Effector CD8-positive, alpha-beta T cell (primary cell): ENCODE data around the gene NAGS.
"Not testable (repeated sequence)": the region's sequence is repeated elsewhere in the genome, so short reads cannot be mapped to it uniquely, and the experiment has no call there.

Source experiments
- DNase-seq: peaks from one replicate; lab custom pipeline; 2025; lab: John Stamatoyannopoulos, UW
- total RNA-seq, 4 experiments: gene quantifications; one replicate each; lab custom pipeline; 2026; lab: John Stamatoyannopoulos, UW

NAGS gene, protein sequence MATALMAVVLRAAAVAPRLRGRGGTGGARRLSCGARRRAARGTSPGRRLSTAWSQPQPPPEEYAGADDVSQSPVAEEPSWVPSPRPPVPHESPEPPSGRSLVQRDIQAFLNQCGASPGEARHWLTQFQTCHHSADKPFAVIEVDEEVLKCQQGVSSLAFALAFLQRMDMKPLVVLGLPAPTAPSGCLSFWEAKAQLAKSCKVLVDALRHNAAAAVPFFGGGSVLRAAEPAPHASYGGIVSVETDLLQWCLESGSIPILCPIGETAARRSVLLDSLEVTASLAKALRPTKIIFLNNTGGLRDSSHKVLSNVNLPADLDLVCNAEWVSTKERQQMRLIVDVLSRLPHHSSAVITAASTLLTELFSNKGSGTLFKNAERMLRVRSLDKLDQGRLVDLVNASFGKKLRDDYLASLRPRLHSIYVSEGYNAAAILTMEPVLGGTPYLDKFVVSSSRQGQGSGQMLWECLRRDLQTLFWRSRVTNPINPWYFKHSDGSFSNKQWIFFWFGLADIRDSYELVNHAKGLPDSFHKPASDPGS
- 1.5 to 4.5 (median 3.4) reads per million in 4 experiments for total RNA-seq

DNA sequence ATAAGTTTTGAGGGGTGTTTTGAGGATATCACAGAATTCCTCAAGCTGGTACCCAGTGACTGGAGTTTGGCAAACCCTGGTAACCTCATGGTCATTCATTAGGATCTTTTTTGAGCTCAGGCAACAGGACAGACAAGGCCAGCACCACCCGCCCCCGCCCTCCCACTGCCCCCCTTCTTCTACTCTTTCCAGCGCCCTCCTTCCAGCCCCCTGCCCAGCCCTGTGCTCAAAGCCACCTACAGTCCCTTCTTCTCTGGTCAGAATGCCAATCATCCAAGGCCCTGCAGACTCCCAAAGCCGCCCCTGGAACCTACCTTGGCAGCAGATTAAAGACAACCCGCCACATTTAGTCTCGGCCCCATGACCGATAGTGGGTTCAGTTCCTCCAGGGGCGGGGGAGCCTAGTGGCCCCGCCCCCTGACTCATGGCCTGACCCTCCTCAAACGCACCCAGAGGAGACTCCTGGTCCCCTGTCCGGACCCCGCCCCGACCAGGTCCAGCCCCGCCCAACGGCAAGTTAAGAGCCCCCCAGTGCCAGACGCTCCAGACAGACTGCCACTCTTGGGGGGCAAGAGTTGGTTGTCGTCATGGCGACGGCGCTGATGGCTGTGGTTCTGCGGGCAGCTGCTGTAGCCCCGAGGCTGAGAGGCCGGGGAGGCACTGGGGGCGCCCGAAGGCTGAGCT lies at the start of gene NAGS:
Gene NAGS, plus strand, starts transcription at position 546 of the 684 bp plus-strand sequence. Its CDS starts 42 bp downstream, at position 588.
- no peak for DNase-seq

DNA sequence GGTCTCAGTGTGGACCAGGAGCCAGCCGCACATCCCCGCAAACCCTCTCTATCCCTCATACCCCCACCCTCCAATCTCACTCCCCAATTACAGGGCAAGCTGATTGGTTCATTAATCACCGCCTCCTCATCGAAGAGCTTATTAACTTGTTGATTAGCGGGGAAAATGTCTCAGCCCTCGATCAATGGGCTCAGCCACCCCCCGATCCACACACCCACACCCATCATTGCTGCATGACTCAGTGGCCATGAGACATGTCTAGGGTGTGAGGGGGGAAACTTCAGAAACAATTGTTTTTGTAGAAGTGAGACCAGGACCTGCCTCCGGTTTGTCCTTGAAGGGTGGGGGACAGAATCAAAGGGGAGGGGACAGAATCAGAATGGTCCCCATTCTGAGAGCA lies 48.2 kb upstream of the NAGS start:
- no peak for DNase-seq

DNA sequence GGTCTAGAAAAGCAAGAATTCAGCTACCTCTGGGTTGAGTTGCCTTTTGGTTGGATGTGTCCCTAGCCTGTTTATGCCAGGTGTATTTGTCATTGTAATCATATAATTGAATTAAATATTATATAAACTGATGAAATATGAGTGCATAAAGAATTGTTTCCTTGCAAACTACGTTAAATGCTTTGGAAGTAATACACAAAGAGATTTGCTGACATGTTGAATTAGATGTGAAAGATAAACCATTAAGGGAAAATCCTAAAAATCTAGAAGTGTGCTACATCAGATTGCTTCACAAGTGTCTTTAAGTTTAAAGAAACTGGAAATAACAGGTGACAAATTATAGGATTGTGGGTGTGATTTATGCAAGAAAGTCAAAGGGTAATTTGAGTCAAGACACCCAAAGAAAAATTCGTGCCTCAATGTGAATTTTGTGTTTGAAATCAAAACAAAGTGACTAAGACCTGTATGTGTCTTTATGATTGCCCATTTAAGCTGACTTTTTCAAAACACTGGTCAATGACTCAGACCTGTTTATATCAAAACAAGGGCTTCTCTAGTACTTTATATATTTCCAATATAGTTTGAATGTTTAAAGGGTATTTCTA lies 45.6 kb upstream of the NAGS start:
- no peak for DNase-seq

DNA sequence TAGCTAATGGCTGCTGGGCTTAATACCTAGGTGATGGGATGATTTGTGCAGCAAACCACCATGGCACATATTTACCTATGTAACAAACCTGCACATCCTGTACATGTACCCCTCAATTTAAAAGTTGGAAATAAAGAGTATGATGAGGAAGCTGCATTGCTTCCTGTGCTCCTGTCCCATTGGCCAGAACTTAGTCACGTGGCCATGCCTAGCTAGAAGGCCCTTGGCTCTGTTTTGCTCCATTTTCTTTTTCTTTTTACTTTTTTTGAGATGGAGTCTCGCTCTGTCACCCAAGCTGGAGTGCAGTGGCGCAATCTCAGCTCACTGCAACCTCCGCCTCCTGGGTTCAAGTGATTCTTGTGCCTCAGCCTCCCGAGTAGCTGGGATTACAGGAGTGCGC lies 43.1 kb upstream of the NAGS start:
- not testable (repeated sequence) for DNase-seq

DNA sequence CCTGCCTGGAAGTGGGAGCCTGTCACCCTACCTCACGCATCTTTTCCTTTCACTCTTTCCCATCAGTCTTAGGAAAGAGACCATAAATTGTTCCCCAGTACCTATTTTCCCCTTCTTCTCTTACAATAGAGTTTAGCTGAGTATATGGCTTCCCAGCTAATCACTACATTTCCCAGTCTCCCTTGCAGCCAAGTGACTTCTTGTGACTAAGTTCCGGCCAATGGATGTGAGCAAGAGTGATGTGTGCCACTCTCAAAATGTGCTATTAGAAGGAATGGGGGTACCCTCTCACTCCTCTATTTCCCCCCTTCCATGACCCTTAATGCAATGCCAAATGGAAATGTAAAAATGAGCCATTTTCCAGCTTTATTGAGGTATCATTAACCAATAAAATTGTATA lies 42.5 kb upstream of the NAGS start:
- no peak for DNase-seq

DNA sequence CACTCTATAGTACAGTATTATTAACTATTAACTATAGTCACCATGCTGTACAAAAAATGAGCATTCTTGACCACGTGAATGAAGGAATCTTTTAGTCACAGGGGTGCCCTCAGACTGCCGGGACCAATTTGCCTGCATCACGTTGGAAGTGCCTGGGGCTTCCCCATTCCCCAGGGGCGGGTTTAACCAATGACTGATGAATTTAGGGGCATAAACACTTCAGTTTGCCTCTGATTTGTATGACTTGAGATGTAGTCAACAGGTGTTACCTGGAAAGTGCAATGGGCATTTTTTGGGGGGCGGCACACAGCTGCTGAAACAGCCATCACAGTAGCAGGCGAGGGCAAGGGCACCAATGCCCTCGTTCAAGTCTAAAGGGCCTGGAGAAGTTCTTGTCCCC lies 41.9 kb upstream of the NAGS start:
- DNase-seq, result no peak

DNA sequence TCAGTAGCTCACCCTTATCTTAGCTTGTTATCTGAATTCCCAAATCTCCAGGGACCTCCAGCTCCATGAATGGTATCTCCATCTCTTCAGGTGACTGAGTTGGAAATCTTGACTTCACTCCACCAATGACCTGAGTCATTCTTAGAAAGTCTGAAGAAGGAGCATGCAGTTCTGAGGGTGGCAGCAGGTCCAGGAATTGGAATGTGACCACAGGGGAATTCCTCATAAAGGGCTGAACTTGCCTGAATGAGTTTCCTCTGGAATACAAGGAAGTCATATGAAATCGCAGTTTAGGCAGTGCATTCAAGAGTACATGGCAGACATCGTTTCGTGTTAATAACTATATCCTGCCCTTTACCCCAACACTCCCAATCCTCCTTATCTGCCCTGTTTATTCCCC lies 38.1 kb upstream of the NAGS start:
- DNase-seq, result no peak

DNA sequence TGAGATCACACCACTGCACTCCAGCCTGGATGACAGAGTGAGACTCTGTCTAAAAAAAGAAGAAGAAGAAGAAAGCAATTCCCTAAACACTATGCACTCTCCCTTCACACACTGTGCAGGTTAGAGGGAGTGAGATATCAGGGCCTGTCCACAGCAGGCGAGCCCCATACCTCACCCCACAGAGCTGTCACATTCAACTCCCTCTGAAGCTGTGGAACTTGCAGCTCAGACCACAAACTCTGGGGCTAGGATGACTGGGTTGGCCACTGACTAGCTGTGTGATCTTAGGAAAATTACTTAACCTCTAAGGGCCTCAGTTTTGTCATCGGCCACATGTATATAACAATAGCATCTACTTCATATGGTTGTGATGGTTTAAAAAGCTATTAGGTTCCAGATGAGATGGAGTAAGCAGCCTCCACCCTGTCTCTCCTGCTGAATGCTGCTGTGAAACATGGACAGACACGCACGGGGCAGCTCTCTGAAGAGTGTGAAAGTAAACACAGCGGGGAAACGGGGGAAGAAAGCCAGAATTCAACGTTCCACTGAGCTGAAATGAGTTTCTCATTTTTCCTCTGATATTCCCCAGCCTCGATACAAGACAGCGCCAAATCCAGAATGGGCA lies 37.1 kb upstream of the NAGS start:
- no peak for DNase-seq

DNA sequence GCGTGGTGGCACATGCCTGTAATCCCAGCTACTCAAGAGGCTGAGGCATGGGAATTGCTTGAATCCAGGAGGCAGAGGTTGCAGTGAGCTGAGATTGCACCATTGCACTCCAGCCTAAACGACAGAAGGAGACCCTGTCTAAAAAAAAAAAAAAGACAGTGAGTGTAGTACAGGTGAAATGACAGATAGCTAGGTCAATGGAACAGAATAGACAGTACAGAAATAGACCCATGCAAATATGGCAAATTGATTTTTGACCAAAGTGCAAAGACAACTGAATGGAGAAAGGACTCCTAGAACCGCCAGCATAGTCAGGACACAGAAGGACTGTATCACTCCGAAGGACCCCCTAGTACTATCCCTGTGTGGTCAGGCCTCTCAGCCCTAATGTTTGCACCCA lies 34.1 kb upstream of the NAGS start:
- DNase-seq, result no peak

DNA sequence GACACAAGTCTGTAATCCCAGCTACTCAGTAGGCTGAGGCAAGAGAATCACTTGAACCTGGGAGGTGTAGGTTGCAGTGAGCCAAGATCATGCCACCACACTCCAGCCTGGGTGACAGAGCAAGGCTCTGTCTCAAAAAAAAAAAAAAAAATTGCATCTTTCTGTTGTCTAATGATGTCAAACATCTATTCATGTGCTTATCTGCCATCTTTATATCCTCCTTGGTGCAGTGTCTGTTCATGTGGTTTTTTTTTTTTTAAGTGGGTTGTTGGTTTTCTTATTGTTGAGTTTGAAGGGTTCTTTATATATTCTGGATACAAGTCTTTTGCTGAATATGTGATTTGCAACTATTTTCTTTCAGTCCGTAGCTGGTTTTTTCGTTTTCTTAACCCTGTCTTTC lies 33.0 kb upstream of the NAGS start:
- not testable (repeated sequence) for DNase-seq

DNA sequence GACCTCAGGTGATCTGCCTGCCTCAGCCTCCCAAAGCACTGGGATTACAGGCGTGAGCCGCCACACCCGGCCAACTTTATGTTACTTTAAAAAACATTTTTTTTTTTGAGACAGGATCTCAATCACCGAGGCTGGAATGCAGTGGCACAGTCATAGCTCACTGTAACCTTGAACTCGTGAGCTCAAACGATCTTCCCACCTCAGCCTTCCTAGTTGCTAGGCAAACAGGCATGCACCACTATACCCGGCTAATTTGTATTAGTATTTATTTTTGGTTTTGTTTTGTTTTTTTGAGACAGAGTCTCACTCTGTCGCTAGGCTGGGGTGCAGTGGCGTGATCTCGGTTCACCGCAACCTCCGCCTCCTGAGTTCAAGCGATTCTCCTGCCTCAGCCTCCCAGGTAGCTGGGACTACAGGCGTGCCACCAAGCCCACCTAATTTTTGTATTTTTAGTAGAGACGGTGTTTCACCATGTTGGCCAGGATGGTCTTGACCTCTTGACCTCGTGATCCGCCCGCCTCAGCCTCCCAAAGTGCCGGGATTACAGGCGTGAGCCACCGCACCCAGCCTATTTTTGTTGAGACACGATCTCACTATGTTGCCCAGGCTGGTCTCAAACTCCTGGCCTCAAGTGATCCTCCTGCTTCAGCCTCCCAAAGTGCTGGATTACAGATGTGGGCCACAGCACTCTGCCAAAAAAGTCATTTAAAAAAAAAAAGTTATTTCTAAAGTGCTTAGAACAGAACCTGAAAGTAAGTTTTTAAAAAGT lies 31.8 kb upstream of the NAGS start:
- DNase-seq, result not testable (repeated sequence)

DNA sequence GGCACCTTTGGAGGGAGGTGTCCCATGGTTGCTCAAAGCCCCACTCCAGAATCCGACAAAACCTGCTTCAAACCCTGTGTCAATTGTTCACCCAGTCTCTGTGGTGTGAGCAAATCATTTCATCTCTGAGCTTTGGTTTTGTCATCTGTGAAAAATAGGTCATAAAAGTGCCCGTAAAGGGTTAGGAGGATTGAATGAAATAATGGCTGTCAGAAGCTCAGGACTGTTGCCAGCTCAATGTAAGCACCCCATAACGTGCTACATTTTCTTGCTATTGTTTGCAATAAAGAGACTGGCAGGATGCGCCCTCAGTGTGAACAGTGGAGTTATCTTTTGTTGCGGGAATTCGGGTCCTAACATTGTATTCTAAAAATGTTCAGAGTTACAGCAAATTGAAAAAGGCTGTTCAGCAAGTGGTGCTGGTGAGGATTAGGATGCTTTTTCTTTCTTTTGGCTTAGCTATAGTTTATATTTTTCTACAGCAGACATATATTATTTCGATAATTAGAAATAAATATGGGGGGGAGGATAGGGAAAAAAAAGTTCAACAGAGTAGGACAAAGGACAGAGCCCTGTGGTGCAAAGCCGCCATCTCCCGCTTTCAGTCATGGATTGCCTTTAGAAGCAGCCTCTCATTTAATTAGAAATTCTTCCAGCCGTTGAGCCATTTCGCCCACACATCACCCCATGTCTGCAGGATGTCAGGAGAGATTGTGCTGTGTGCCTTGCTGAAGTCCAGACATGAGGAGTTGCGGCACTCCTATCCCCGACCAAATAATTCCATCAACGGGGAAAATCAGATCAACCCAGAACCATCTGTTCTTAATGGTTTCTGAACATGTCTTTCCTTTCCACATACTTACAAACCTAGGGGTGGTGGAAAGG lies 29.8 kb upstream of the NAGS start:
- no peak for DNase-seq

DNA sequence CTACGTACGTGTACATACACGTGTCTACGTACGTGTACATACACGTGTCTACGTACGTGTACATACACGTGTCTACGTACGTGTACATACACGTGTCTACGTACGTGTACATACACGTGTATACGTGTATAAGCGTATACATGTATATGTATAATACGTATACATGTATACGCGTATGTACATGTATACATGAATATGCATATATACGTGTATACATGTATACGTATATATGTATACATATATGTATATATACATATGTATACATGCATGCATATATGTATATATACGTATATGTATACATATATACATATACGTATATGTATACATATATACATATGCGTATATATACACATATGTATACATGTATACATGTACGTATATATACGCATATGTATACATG lies 28.5 kb upstream of the NAGS start:
- DNase-seq, result no peak

DNA sequence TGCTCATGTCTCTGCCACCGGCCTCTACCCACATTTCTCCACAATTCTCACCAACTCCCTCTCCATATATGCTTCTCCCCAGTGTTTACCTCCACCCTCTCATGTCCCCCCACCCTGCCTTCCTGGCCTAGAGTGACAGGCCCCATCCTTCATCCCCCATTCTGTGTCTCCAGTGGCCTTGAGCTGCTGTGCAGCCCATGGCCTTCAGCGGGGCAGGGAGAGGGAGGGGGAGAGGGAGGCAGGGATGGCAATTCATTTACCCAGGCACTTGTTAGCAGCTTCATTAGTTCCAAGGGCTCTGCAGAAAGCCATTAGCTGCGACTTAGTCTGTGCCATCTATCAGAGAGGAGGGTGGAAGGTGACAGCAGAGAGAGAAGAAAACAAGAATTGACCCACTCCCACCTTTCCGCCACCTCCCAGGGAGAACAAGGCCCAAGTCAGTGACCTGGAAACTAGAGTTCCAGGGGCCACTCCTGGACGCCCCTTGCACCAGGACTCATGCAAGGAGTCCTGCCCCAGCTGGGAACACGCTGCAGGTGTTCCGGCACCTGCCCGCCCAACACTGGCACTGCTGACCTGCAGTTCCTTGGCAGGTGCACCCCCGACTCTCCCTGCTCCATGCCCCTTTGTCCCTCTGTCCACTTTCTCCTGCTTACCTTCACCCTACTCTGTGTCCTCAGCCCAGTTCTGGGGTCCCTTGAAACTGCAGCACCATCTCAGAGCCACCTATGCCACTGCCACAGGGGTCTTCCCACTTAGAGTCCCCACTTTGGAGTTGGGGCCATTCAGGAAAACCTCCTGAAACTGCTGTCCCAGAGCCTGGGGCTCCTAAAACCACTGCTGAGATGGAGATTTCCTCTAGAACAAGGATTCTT lies 27.2 kb upstream of the NAGS start:
- no peak for DNase-seq

DNA sequence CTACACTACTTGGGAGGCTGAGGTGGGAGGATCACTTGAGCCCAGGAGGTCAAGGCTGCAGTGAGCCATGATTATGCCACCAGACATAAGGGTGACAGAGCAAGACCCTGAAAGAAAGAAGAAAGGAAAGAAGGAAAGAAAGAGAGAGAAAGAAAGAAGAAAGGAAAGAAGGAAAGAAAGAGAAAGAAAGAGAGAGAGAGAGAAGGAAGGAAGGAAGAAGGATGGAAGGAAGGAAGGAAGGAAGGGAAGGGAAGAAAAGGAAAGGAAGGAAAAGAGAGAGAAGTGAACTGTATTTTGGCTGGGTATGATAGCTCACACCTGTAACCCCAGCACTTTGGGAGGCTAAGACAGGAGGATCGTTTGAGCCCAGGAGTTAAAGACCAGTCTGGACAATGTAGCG lies 26.3 kb upstream of the NAGS start:
- DNase-seq, result no peak

DNA sequence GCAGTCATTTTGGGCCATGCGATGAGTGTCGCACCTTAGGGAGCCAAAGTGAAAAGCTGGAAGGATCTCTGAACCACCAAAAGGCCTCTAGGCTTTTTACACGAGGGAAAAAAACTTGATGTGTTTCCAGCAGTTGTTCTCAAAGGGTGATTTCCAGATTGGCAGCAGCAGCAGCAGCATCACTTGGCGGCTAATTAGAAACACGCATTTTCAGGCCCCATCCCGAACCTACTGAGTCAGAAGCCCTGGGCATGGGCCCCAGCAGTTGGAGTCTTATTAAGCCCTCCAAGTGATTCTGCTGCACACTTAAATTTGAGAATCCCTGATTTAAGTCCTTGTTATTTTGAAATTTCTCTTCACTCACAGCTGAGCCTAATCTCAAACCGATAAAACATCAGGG lies 25.4 kb upstream of the NAGS start:
- no peak for DNase-seq

DNA sequence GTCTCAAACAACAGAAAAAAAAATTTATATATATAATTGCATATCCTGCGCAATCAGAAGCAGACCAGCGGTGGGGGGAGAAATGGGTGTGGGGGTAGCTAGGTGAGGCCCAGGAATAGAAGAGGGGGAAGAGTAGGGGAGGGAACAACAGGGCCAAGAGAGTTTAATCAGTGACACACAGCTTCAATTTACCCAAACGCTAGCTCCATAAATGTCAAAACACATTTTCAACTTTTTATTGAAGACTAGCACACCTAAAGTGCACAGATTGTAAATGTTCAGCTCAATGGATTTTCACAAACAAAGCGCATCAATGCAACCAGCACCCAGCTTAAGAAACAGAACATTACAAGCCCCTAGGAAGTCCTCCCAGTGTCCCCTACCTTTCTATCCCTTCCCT lies 24.8 kb upstream of the NAGS start:
- DNase-seq, result no peak

DNA sequence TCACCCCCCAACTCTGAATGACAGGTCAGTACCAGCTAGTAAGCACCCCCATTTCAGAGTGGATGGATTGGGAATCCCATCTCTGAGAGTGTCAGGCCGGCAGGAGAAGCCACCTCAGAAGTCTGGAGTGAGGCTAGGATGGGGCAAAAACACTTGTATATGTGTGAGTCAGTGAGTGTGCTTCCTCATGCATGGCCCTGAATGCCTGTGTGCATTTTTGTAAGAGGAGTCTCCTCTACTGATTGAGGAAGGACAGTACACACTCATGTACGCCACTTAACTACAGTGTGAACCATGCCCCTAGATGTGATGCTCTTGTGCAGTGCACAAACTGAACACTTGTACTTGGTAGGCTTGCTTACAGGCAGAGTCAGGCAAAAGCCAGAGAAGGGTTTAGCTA lies 22.3 kb upstream of the NAGS start:
- no peak for DNase-seq

DNA sequence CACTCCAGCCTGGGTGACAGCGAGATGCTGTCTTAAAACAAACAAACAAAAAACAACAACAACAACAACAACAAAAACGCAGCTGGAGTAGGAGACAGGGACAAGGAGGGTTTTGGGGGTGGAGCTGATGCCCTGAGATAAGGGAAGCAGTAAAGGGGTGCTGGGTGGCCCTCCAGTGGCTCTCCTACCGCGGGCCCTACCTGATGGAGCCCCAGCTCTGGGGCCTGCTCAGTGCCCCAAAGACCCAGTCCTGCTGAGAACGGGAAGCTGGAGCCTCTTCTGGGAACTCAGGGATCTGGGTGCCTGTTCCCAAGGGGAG lies 21.3 kb upstream of the NAGS start:
- no peak for DNase-seq
